ENCODE data around the gene IGLON5.

IGLON5 gene

DNA sequence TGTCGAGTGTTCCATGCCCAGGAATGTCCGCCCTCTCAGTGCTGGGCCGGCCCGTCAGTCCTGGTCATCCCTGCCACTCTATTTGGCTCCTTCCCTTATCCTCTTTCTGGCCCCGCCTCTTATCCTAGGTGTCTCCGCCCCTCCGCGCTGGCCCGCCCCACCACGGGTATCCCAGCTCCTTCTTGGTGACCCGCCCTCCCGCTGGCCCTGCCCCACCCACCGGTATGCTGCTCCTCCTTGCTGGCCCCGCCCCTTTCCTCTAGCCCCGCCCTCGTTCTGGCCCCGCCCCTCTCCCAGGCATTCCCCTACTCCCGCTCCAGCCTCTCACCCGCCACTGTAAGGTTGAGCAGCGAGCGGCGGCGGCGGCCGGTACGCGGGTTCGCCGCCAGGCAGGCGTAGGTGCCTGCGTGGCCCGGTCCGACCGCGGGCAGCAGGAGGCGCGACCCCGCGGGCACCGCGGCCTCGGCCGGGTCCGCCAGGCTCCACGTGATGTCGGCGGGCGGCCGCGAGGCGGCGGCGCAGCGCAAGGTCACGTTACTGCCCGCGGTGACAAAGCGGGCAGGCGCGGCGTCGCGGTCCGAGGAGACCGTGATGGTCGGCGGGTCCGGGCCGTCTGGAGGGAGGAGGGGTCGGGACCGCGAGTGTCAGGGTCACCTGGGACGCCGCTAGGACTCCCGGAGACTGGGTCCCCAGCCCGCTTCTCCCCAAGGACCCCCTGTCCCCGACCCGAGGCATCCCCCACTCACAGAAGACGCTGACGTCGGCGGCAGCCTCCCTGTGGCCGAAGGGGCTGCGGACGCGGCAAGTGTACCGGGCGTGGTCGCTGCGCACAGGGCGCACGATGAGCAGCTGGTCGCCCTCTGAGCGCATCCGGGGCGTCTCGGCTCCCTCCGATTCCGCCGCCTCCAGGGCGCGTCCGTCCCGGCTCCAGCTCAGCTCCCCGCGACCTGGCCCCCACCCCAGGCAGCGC, 28.5 kb downstream of the IGLON5 start:
- peaks cover 8% of the 10 kb centered on the region for H3K4me1 ChIP-seq (ENCODE audit: insufficient read depth, low read length, poor library complexity, severe bottlenecking)
- H3F3A ChIP-seq (ENCODE audit: low read depth) = no peaks in the 10 kb centered on the region
- H3K9me2 ChIP-seq (replicated peaks; ENCODE audit: low read depth, low read length) = no peaks in the 10 kb centered on the region
- peak overlapping the region; percentile 71 for H3K9ac ChIP-seq (ENCODE audit: low read depth, low read length, poor library complexity, severe bottlenecking)
- H3K9me3 ChIP-seq (ENCODE audit: insufficient read depth, low read depth, low read length) = no peaks in the 10 kb centered on the region
- H3K4me2 ChIP-seq (ENCODE audit: low read depth, low read length, poor library complexity, severe bottlenecking) = peak overlapping the region; percentile 86
- H4K20me1 ChIP-seq (ENCODE audit: insufficient read depth, low read length, poor library complexity, severe bottlenecking) = no peaks in the 10 kb centered on the region
- H3K79me2 ChIP-seq (ENCODE audit: insufficient read depth, low read length) = no peaks in the 10 kb centered on the region
- peak overlapping the region; percentile 76 for H3K4me3 ChIP-seq (ENCODE audit: low read length, poor library complexity, severe bottlenecking)
- H2AFZ ChIP-seq (ENCODE audit: low read length) = peak overlapping the region; percentile 93
- no peaks in the 10 kb centered on the region for H3K27me3 ChIP-seq (ENCODE audit: insufficient read depth, low read length, poor library complexity, severe bottlenecking)
- no peaks in the 10 kb centered on the region for H3K36me3 ChIP-seq (ENCODE audit: insufficient read depth, low read length)
- TF ChIP-seq, protein P1, sequence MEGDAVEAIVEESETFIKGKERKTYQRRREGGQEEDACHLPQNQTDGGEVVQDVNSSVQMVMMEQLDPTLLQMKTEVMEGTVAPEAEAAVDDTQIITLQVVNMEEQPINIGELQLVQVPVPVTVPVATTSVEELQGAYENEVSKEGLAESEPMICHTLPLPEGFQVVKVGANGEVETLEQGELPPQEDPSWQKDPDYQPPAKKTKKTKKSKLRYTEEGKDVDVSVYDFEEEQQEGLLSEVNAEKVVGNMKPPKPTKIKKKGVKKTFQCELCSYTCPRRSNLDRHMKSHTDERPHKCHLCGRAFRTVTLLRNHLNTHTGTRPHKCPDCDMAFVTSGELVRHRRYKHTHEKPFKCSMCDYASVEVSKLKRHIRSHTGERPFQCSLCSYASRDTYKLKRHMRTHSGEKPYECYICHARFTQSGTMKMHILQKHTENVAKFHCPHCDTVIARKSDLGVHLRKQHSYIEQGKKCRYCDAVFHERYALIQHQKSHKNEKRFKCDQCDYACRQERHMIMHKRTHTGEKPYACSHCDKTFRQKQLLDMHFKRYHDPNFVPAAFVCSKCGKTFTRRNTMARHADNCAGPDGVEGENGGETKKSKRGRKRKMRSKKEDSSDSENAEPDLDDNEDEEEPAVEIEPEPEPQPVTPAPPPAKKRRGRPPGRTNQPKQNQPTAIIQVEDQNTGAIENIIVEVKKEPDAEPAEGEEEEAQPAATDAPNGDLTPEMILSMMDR (conservative IDR thresholded peaks at IDR 0.05; ENCODE audit: low read length) = no peak; the same call in 1 of the 2 replicates
- TF ChIP-seq EZH2phosphoT487 (IDR thresholded peaks at IDR 0.05; ENCODE audit: borderline replicate concordance) = no peak

DNA sequence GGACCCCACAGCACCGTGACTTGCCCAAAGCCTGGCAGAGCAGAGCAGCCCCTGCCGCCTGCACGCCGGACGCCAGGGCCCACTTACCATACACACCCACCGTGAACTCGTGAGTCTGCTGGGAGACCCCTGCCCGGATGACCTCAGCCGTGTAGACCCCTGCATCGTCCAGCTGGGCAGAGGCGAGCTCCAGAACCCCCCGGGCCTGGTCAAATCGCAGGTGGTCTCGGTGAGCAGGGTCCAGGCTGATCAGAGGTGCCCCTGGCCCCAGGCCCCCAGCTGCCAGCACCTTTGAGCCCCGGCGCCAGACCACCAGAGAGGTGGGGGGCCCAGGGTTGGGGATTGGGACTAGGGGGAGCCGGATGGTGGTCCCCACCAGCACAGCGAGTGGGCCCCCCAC, 29.6 kb downstream of the IGLON5 start:
- Histone ChIP-seq H2AFZ (ENCODE audit: low read length) (no peak overlapping the region), H3K4me1 (ENCODE audit: insufficient read depth, low read length, poor library complexity, severe bottlenecking) (peaks cover 8% of the 10 kb centered on the region), H3K79me2 (ENCODE audit: insufficient read depth, low read length) (no peaks in the 10 kb centered on the region), H3K4me2 (ENCODE audit: low read depth, low read length, poor library complexity, severe bottlenecking) (no peak overlapping the region), H3K9ac (ENCODE audit: low read depth, low read length, poor library complexity, severe bottlenecking) (no peak overlapping the region), H3K9me2 (replicated peaks; ENCODE audit: low read depth, low read length) (no peaks in the 10 kb centered on the region), H3K36me3 (ENCODE audit: insufficient read depth, low read length) (no peaks in the 10 kb centered on the region), H3K27me3 (ENCODE audit: insufficient read depth, low read length, poor library complexity, severe bottlenecking) (no peaks in the 10 kb centered on the region), H3F3A (ENCODE audit: low read depth) (no peaks in the 10 kb centered on the region), H3K4me3 (ENCODE audit: low read length, poor library complexity, severe bottlenecking) (no peak overlapping the region), H4K20me1 (ENCODE audit: insufficient read depth, low read length, poor library complexity, severe bottlenecking) (no peaks in the 10 kb centered on the region), H3K9me3 (ENCODE audit: insufficient read depth, low read depth, low read length) (no peaks in the 10 kb centered on the region)
- TF ChIP-seq EZH2phosphoT487 (IDR thresholded peaks at IDR 0.05; ENCODE audit: borderline replicate concordance) = no peak
- TF ChIP-seq, protein P1 (conservative IDR thresholded peaks at IDR 0.05; ENCODE audit: low read length) = no peak

DNA sequence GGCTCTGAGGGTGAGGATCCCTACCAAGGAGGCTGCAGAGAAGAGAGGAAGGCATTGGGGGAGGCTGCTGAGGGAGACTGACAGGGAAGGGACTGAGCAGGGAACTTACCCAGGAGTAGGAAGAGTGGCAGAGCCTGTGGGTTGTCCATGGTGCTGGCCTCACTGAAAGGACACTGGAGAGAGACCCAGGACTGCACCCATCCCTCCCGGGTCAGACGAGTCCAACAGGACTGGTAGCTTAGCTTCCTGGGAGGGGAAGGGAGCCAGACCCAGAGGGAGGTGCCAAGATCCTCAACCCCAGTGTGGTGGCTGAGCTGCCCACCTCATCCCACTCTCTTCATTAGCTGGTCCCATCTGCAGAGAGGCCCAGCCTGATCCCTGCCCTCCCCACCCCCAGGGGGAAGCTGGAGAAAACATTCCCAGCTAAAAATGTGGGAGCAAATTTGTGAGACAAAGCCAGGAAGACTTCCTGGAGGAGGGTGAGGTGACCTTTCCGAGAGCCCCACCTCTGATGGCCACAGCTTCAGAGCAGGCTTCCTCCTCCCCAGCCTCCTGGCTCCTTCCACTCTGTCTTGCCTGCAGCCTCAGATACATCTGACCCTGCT, 30.6 kb downstream of the IGLON5 start, which contains the start of gene VSIG10L:
Gene VSIG10L (minus strand): TSS at position 164 of the 605 bp plus-strand sequence. CDS start 15 bp downstream, at position 149.
- no peaks in the 10 kb centered on the region for H3K79me2 ChIP-seq (ENCODE audit: insufficient read depth, low read length)
- H3K4me3 ChIP-seq (ENCODE audit: low read length, poor library complexity, severe bottlenecking) = no peak within 1 kb of the TSS
- no peak within 1 kb of the TSS for H3K9ac ChIP-seq (ENCODE audit: low read depth, low read length, poor library complexity, severe bottlenecking)
- no peaks in the 10 kb centered on the region for H3F3A ChIP-seq (ENCODE audit: low read depth)
- H3K36me3 ChIP-seq (ENCODE audit: insufficient read depth, low read length) = no peaks in the 10 kb centered on the region
- peaks cover 8% of the 10 kb centered on the region for H3K4me1 ChIP-seq (ENCODE audit: insufficient read depth, low read length, poor library complexity, severe bottlenecking)
- no peaks in the 10 kb centered on the region for H3K9me3 ChIP-seq (ENCODE audit: insufficient read depth, low read depth, low read length)
- H3K9me2 ChIP-seq (replicated peaks; ENCODE audit: low read depth, low read length) = no peaks in the 10 kb centered on the region
- H4K20me1 ChIP-seq (ENCODE audit: insufficient read depth, low read length, poor library complexity, severe bottlenecking) = no peaks in the 10 kb centered on the region
- no peak within 1 kb of the TSS for H3K4me2 ChIP-seq (ENCODE audit: low read depth, low read length, poor library complexity, severe bottlenecking)
- H2AFZ ChIP-seq (ENCODE audit: low read length) = no peak within 1 kb of the TSS
- TF ChIP-seq, protein P1 (conservative IDR thresholded peaks at IDR 0.05; ENCODE audit: low read length) = no peak
- TF ChIP-seq EZH2phosphoT487 (IDR thresholded peaks at IDR 0.05; ENCODE audit: borderline replicate concordance) = no peak
- no peaks in the 10 kb centered on the region for H3K27me3 ChIP-seq (ENCODE audit: insufficient read depth, low read length, poor library complexity, severe bottlenecking)

Measured in Loucy (cell line).